PC-3 (cell line): ENCODE data around the gene TNFRSF9.

Source experiments
- EZH2 ChIP-seq: fragments of 300-600 bp; sonication (generic); IDR thresholded peaks from one replicate; pipeline ENCODE4 v1.6.1; 2017; ENCODE audit warnings: antibody characterized with exemption, mild to moderate bottlenecking, low read length; ENCODE audit not compliant: unreplicated experiment
- TF ChIP-seq, protein P1 (sequence below): fragments of 300-600 bp; sonication (generic); conservative IDR thresholded peaks from 2 replicates; pipeline ENCODE4 v1.5.1; 2017; ENCODE audit warnings: antibody characterized with exemption, low read depth, mild to moderate bottlenecking, low read length

DNA sequence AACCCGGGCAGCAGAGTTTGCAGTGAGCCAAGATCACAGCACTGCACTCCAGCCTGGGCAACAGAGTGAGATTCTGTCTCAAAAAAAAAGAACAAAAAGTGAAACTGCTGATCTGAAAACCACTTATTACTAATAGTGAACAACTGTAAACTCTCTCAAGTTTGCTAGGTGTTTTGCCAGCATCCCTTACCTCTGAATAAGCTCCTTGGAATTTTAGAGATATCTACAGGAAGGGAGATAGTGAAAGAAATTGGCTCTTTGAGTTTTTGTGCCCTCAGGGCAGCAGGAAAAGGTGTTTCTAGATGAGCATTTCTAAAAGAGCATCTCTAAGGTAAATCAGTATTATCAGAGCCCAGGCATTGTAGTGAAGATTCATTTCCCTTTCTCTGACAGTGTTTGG, 47.9 kb upstream of the TNFRSF9 start:
- TF ChIP-seq, protein P1, sequence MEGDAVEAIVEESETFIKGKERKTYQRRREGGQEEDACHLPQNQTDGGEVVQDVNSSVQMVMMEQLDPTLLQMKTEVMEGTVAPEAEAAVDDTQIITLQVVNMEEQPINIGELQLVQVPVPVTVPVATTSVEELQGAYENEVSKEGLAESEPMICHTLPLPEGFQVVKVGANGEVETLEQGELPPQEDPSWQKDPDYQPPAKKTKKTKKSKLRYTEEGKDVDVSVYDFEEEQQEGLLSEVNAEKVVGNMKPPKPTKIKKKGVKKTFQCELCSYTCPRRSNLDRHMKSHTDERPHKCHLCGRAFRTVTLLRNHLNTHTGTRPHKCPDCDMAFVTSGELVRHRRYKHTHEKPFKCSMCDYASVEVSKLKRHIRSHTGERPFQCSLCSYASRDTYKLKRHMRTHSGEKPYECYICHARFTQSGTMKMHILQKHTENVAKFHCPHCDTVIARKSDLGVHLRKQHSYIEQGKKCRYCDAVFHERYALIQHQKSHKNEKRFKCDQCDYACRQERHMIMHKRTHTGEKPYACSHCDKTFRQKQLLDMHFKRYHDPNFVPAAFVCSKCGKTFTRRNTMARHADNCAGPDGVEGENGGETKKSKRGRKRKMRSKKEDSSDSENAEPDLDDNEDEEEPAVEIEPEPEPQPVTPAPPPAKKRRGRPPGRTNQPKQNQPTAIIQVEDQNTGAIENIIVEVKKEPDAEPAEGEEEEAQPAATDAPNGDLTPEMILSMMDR: no peak
- TF ChIP-seq EZH2: no peak
